Tibial nerve (tissue), 4 donors: ENCODE results near the gene CCDC60. TPM values are rescaled to one million over a fixed set of nuclear protein-coding genes. Genes with fewer than 3 reads are reported as not detected.

ENCODE experiments used
- DNase-seq, 2 donors: peaks; one replicate each; pipeline ENCODE4 v3.0.0-alpha.2; 2019; ENCODE audit warnings: low spot score in 2 of 2
- H3K27ac ChIP-seq, 4 donors: fragments of 200-600 bp; sonication (generic) in 3 of 4; one replicate each; pipeline ENCODE4 v1.5.1; 2017 to 2019; ENCODE audit warnings: mild to moderate bottlenecking in 1 of 4
- H3K27me3 ChIP-seq, 2 donors: fragments of 200-600 bp; sonication (generic) in 1 of 2; one replicate each; pipeline versions ENCODE4 v1.5.1 to v1.6.0; 2017 to 2019
- H3K36me3 ChIP-seq, 3 donors: fragments of 200-600 bp; sonication (generic); one replicate each; pipeline ENCODE4 v1.5.1; 2018 to 2019
- H3K4me1 ChIP-seq, 4 donors: fragments of 200-600 bp; sonication (generic) in 3 of 4; one replicate each; pipeline ENCODE4 v1.5.1; 2017 to 2019
- H3K4me3 ChIP-seq, 4 donors: fragments of 200-600 bp; sonication (generic) in 3 of 4; one replicate each; pipeline ENCODE4 v1.5.1; 2017 to 2019; ENCODE audit warnings: mild to moderate bottlenecking in 1 of 4, moderate library complexity in 1 of 4
- H3K9me3 ChIP-seq, 4 donors: fragments of 200-600 bp; sonication (generic) in 3 of 4; one replicate each; pipeline ENCODE4 v1.5.1; 2017 to 2019
- CTCF ChIP-seq, 5 experiments: fragments of 200-600 bp in 3 of 5; fragments of 450-650 bp in 2 of 5; sonication (generic) in 3 of 5; IDR thresholded peaks; one replicate each; pipeline ENCODE4 v1.5.1; 2016 to 2019; ENCODE audit warnings: antibody characterized with exemption in 5 of 5, mild to moderate bottlenecking in 3 of 5, moderate library complexity in 2 of 5
- EP300 ChIP-seq, 2 donors: sonication (generic); formaldehyde crosslinking; IDR thresholded peaks; one replicate each; pipeline ENCODE4 v1.6.1; 2017; ENCODE audit warnings: antibody characterized with exemption in 2 of 2, mild to moderate bottlenecking in 1 of 2
- POLR2A ChIP-seq, 2 donors: fragments of 450-650 bp; IDR thresholded peaks; one replicate each; pipeline ENCODE4 v1.6.1; 2017; ENCODE audit warnings: antibody characterized with exemption in 2 of 2, mild to moderate bottlenecking in 2 of 2, moderate library complexity in 2 of 2
- WGBS, 2 donors: methylation state at CpG; one replicate each; pipeline ENCODE4 v1.1.5; 2018; 5-methylcytosine and 5-hydroxymethylcytosine counted together
- total RNA-seq, 4 donors: library from RNA; depleted of rRNA; stranded (reverse); fragments of >200 nt; gene quantifications; one replicate each; pipeline ENCODE4 v1.1.0, GENCODE V29; 2016

CCDC60 gene
- total RNA-seq, 4 donors from 2014 or later: not detected

GRCh38 chr12:119389687-119390086 is 55.2 kb downstream of the CCDC60 start:
- no peaks in the 10 kb centered on the region for H3K4me1 ChIP-seq
- TF ChIP-seq POLR2A (IDR thresholded peaks at IDR 0.05) (no peak), EP300 (IDR thresholded peaks at IDR 0.05) (no peak), CTCF (IDR thresholded peaks at IDR 0.05) (no peak)
- no peaks in the 10 kb centered on the region for H3K9me3 ChIP-seq
- H3K27me3 ChIP-seq: no peaks in the 10 kb centered on the region
- no peaks in the 10 kb centered on the region for H3K36me3 ChIP-seq
- H3K4me3 ChIP-seq: no peak overlapping the region
- no peak overlapping the region for H3K27ac ChIP-seq
- DNase-seq: no peak

GRCh38 chr12:119391673-119392072 is 57.1 kb downstream of the CCDC60 start:
- DNase-seq: no peak
- TF ChIP-seq POLR2A (IDR thresholded peaks at IDR 0.05) (no peak), EP300 (IDR thresholded peaks at IDR 0.05) (no peak), CTCF (IDR thresholded peaks at IDR 0.05) (no peak)
- WGBS, 2 donors: 52 to 54% methylated on average over 5 of the region's 5 CpGs

GRCh38 chr12:119393677-119394076 is 59.1 kb downstream of the CCDC60 start:
- peaks cover 0 to 17% (median 0%) of the 10 kb centered on the region in 4 donors for H3K9me3 ChIP-seq
- no peaks in the 10 kb centered on the region for H3K36me3 ChIP-seq
- H3K27me3 ChIP-seq: no peaks in the 10 kb centered on the region
- no peak overlapping the region for H3K4me3 ChIP-seq
- 9 to 23% methylated on average over 4 of the region's 4 CpGs for WGBS, 2 donors
- DNase-seq: no peak
- no peak for TF ChIP-seq POLR2A (IDR thresholded peaks at IDR 0.05)
- TF ChIP-seq EP300 (IDR thresholded peaks at IDR 0.05): no peak
- no peak for TF ChIP-seq CTCF (IDR thresholded peaks at IDR 0.05)
- H3K4me1 ChIP-seq: no peaks in the 10 kb centered on the region
- no peak overlapping the region for H3K27ac ChIP-seq

More at GRCh38 chr12:119391673-119392072, 57.1 kb downstream of the CCDC60 start:
- Histone ChIP-seq H3K4me3 (no peak overlapping the region), H3K9me3 (peaks cover 0 to 4% (median 0%) of the 10 kb centered on the region in 4 donors), H3K4me1 (no peaks in the 10 kb centered on the region), H3K27me3 (no peaks in the 10 kb centered on the region), H3K27ac (no peak overlapping the region), H3K36me3 (no peaks in the 10 kb centered on the region)

- Histone ChIP-seq H3K9me3 (peaks cover 0 to 28% (median 1%) of the 10 kb centered on the region in 4 donors), H3K27me3 (no peaks in the 10 kb centered on the region), H3K4me3 (no peak overlapping the region), H3K27ac (no peak overlapping the region), H3K4me1 (no peaks in the 10 kb centered on the region), H3K36me3 (no peaks in the 10 kb centered on the region)
- TF ChIP-seq CTCF (IDR thresholded peaks at IDR 0.05) (no peak), EP300 (IDR thresholded peaks at IDR 0.05) (no peak), POLR2A (IDR thresholded peaks at IDR 0.05) (no peak)
- no peak for DNase-seq
- WGBS, 2 donors: 83 to 84% methylated on average over 1 to 3 of the region's 10 CpGs
Measured at GRCh38 chr12:119397540-119397939, 63.0 kb downstream of the CCDC60 start.

GRCh38 chr12:119398190-119398589 is 63.7 kb downstream of the CCDC60 start:
- H3K27me3 ChIP-seq: no peaks in the 10 kb centered on the region
- H3K27ac ChIP-seq: no peak overlapping the region
- no peaks in the 10 kb centered on the region for H3K36me3 ChIP-seq
- H3K4me1 ChIP-seq: no peaks in the 10 kb centered on the region
- 92 to 95% methylated on average over 20 to 23 of the region's 24 CpGs for WGBS, 2 donors
- H3K4me3 ChIP-seq: no peak overlapping the region
- H3K9me3 ChIP-seq: peaks cover 0 to 28% (median 1%) of the 10 kb centered on the region in 4 donors
- TF ChIP-seq EP300 (IDR thresholded peaks at IDR 0.05) (no peak), CTCF (IDR thresholded peaks at IDR 0.05) (no peak), POLR2A (IDR thresholded peaks at IDR 0.05) (no peak)
- DNase-seq: no peak
